ENCODE results near the gene OR4S2. TPM values are rescaled to one million over a fixed set of nuclear protein-coding genes. Genes with fewer than 3 reads are reported as not detected.

Gene OR4S2
- total RNA-seq (not detected), polyA plus RNA-seq (not detected)
- long read RNA-seq, donor 1 = 0 reads
- long read RNA-seq, donor 2 = 0 reads
- long read RNA-seq, donor 3 = 0 reads
- long read RNA-seq, donor 4 = 0 reads

- WGBS = 67% methylated on average over 2 of the region's 2 CpGs
- Histone ChIP-seq H3K9me3 (ENCODE audit: control insufficient read depth, low read length) (no peaks in the 10 kb centered on the region), H3K4me1 (ENCODE audit: control insufficient read depth, insufficient read depth, low read length) (no peaks in the 10 kb centered on the region), H3K27me3 (ENCODE audit: control insufficient read depth, insufficient read depth) (no peaks in the 10 kb centered on the region), H3K4me3 (ENCODE audit: low read length) (no peak within 1 kb of the TSS), H3K27ac (ENCODE audit: low read length) (no peak within 1 kb of the TSS)
- DNase-seq = no peak
- intact Hi-C loops (cut with DNase I) = no loop called here
- ATAC-seq = no peak
These were observed at the start of gene OR4S2 for GRCh38 chr11:55648027-55648426. OR4S2 (plus strand) TSS chr11:55648327; CDS start chr11:55650904, 2,577 bp downstream.

- WGBS = 45% methylated on average over 2 of the region's 2 CpGs
- no peak for DNase-seq
- H3K4me1 ChIP-seq (ENCODE audit: control insufficient read depth, insufficient read depth, low read length) = no peaks in the 10 kb centered on the region
- intact Hi-C loops (cut with DNase I) = no loop called here
- no peak within 1 kb of the TSS for H3K27ac ChIP-seq (ENCODE audit: low read length)
- no peaks in the 10 kb centered on the region for H3K9me3 ChIP-seq (ENCODE audit: control insufficient read depth, low read length)
- H3K27me3 ChIP-seq (ENCODE audit: control insufficient read depth, insufficient read depth) = no peaks in the 10 kb centered on the region
- no peak within 1 kb of the TSS for H3K4me3 ChIP-seq (ENCODE audit: low read length)
- ATAC-seq = no peak
These were observed 40.6 kb upstream of the OR4S2 start, which contains the start of gene OR4C11 for GRCh38 chr11:55607545-55607944. OR4C11 (minus strand) TSS chr11:55607645; CDS start chr11:55604373, 3,272 bp downstream.

GRCh38 chr11:55624531-55624930 lies 23.6 kb upstream of the OR4S2 start:
- 71% methylated on average over 1 of the region's 1 CpG for WGBS
- H3K27ac ChIP-seq (ENCODE audit: low read length) = no peak overlapping the region
- no peaks in the 10 kb centered on the region for H3K4me1 ChIP-seq (ENCODE audit: control insufficient read depth, insufficient read depth, low read length)
- H3K9me3 ChIP-seq (ENCODE audit: control insufficient read depth, low read length) = no peaks in the 10 kb centered on the region
- intact Hi-C loops (cut with DNase I) = no loop called here
- H3K27me3 ChIP-seq (ENCODE audit: control insufficient read depth, insufficient read depth) = no peaks in the 10 kb centered on the region
- no peak for ATAC-seq
- DNase-seq = no peak
- H3K4me3 ChIP-seq (ENCODE audit: low read length) = no peak overlapping the region

- no peaks in the 10 kb centered on the region for H3K9me3 ChIP-seq (ENCODE audit: control insufficient read depth, low read length)
- no peak for ATAC-seq
- no peaks in the 10 kb centered on the region for H3K27me3 ChIP-seq (ENCODE audit: control insufficient read depth, insufficient read depth)
- H3K4me1 ChIP-seq (ENCODE audit: control insufficient read depth, insufficient read depth, low read length) = no peaks in the 10 kb centered on the region
- H3K4me3 ChIP-seq (ENCODE audit: low read length) = no peak within 1 kb of the TSS
- no peak for DNase-seq
- H3K27ac ChIP-seq (ENCODE audit: low read length) = no peak within 1 kb of the TSS
- intact Hi-C loops (cut with DNase I) = no loop called here
- 41% methylated on average over 3 of the region's 3 CpGs for WGBS
These were observed 13.3 kb upstream of the OR4S2 start, which contains the start of gene OR4P4 for GRCh38 chr11:55634813-55635212. OR4P4 (plus strand) TSS chr11:55635113.

- Histone ChIP-seq H3K27ac (ENCODE audit: low read length) (no peak overlapping the region), H3K27me3 (ENCODE audit: control insufficient read depth, insufficient read depth) (no peaks in the 10 kb centered on the region), H3K4me3 (ENCODE audit: low read length) (no peak overlapping the region), H3K9me3 (ENCODE audit: control insufficient read depth, low read length) (no peaks in the 10 kb centered on the region), H3K4me1 (ENCODE audit: control insufficient read depth, insufficient read depth, low read length) (no peaks in the 10 kb centered on the region)
- intact Hi-C loops (cut with DNase I) = no loop called here
- no peak for ATAC-seq
- 50% methylated on average over 1 of the region's 1 CpG for WGBS
- DNase-seq = no peak
These were observed 4.4 kb downstream of the OR4S2 start for GRCh38 chr11:55652560-55652959.

- ATAC-seq = no peak
These were observed 7.0 kb downstream of the OR4S2 start for GRCh38 chr11:55655096-55655495.

GRCh38 chr11:55658031-55658573 lies 10.0 kb downstream of the OR4S2 start:
- intact Hi-C loops (cut with DNase I) = no loop called here
- no peak for ATAC-seq
- H3K9me3 ChIP-seq (ENCODE audit: control insufficient read depth, low read length) = no peaks in the 10 kb centered on the region
- H3K27me3 ChIP-seq (ENCODE audit: control insufficient read depth, insufficient read depth) = no peaks in the 10 kb centered on the region
- H3K27ac ChIP-seq (ENCODE audit: low read length) = no peak overlapping the region
- WGBS = 77% methylated on average over 2 of the region's 2 CpGs
- DNase-seq = no peak
- no peak overlapping the region for H3K4me3 ChIP-seq (ENCODE audit: low read length)
- no peaks in the 10 kb centered on the region for H3K4me1 ChIP-seq (ENCODE audit: control insufficient read depth, insufficient read depth, low read length)

More at GRCh38 chr11:55655096-55655495, 7.0 kb downstream of the OR4S2 start:
- DNase-seq = no peak
- Histone ChIP-seq H3K4me1 (ENCODE audit: control insufficient read depth, insufficient read depth, low read length) (no peaks in the 10 kb centered on the region), H3K27ac (ENCODE audit: low read length) (no peak overlapping the region), H3K4me3 (ENCODE audit: low read length) (no peak overlapping the region), H3K27me3 (ENCODE audit: control insufficient read depth, insufficient read depth) (no peaks in the 10 kb centered on the region), H3K9me3 (ENCODE audit: control insufficient read depth, low read length) (no peaks in the 10 kb centered on the region)
- intact Hi-C loops (cut with DNase I) = no loop called here

- no peak overlapping the region for H3K4me3 ChIP-seq (ENCODE audit: low read length)
- intact Hi-C loops (cut with DNase I) = no loop called here
- no peaks in the 10 kb centered on the region for H3K9me3 ChIP-seq (ENCODE audit: control insufficient read depth, low read length)
- H3K4me1 ChIP-seq (ENCODE audit: control insufficient read depth, insufficient read depth, low read length) = no peaks in the 10 kb centered on the region
- DNase-seq = no peak
- no peaks in the 10 kb centered on the region for H3K27me3 ChIP-seq (ENCODE audit: control insufficient read depth, insufficient read depth)
- no peak overlapping the region for H3K27ac ChIP-seq (ENCODE audit: low read length)
- no peak for ATAC-seq
- 46% methylated on average over 1 of the region's 1 CpG for WGBS
These were observed 10.5 kb downstream of the OR4S2 start for GRCh38 chr11:55658608-55659007.

GRCh38 chr11:55661901-55662300 lies 13.8 kb downstream of the OR4S2 start, which contains the start of gene OR4C6:
OR4C6 (plus strand) TSS chr11:55662201; CDS start chr11:55665167, 2,966 bp downstream.
- H3K4me1 ChIP-seq (ENCODE audit: control insufficient read depth, insufficient read depth, low read length) = no peaks in the 10 kb centered on the region
- no peak for ATAC-seq

GRCh38 chr11:55669376-55669775 lies 21.2 kb downstream of the OR4S2 start:
- intact Hi-C loops (cut with DNase I) = loop anchor here in 1 of 4 donors (10.0 kb wide), 1 partner anchor 75 kb away; no protein-coding TSS in a partner anchor
- Histone ChIP-seq H3K4me3 (ENCODE audit: low read length) (no peak overlapping the region), H3K4me1 (ENCODE audit: control insufficient read depth, insufficient read depth, low read length) (no peaks in the 10 kb centered on the region), H3K27ac (ENCODE audit: low read length) (no peak overlapping the region), H3K9me3 (ENCODE audit: control insufficient read depth, low read length) (no peaks in the 10 kb centered on the region), H3K27me3 (ENCODE audit: control insufficient read depth, insufficient read depth) (no peaks in the 10 kb centered on the region)
- 40% methylated on average over 2 of the region's 2 CpGs for WGBS
- ATAC-seq (no peak), DNase-seq (no peak)

More at GRCh38 chr11:55661901-55662300, 13.8 kb downstream of the OR4S2 start, which contains the start of gene OR4C6:
- Histone ChIP-seq H3K4me3 (ENCODE audit: low read length) (no peak within 1 kb of the TSS), H3K27ac (ENCODE audit: low read length) (no peak within 1 kb of the TSS), H3K27me3 (ENCODE audit: control insufficient read depth, insufficient read depth) (no peaks in the 10 kb centered on the region), H3K9me3 (ENCODE audit: control insufficient read depth, low read length) (no peaks in the 10 kb centered on the region)
- WGBS = 67% methylated on average over 1 of the region's 1 CpG
- DNase-seq = no peak
- intact Hi-C loops (cut with DNase I) = loop anchor here in 1 of 4 donors (10.0 kb wide), 1 partner anchor 67 kb away; no protein-coding TSS in a partner anchor

GRCh38 chr11:55673860-55674259 lies 25.7 kb downstream of the OR4S2 start:
- Histone ChIP-seq H3K9me3 (ENCODE audit: control insufficient read depth, low read length) (no peaks in the 10 kb centered on the region), H3K4me1 (ENCODE audit: control insufficient read depth, insufficient read depth, low read length) (no peaks in the 10 kb centered on the region), H3K27me3 (ENCODE audit: control insufficient read depth, insufficient read depth) (no peaks in the 10 kb centered on the region), H3K27ac (ENCODE audit: low read length) (no peak overlapping the region), H3K4me3 (ENCODE audit: low read length) (no peak overlapping the region)
- DNase-seq = no peak
- 47% methylated on average over 5 of the region's 5 CpGs for WGBS
- intact Hi-C loops (cut with DNase I) = no loop called here
- ATAC-seq = no peak

All from right cardiac atrium (tissue), 5 donors.